B cell (primary cell): ENCODE results near the gene NECAB2. TPM values are rescaled to one million over a fixed set of nuclear protein-coding genes. Genes with fewer than 3 reads are reported as not detected.

Experiments used
- ATAC-seq: fragments of 200-7000 bp; cut with Tn5 transposase; one replicate; pipeline ENCODE4 v1.10.0; 2021; ENCODE audit warnings: low read depth, mild to moderate bottlenecking, moderate number of reproducible peaks, moderate library complexity
- CTCF ChIA-PET: fragments of 350-600 bp; sonication (Branson Sonifier 250); formaldehyde crosslinking; loops from one replicate; lab custom pipeline; 2021; ENCODE audit warnings: antibody characterized with exemption, inconsistent platforms; lab: Charles Lee
- POLR2A ChIA-PET: fragments of 350-600 bp; sonication (Branson Sonifier 250); formaldehyde crosslinking; loops from one replicate; lab custom pipeline; 2021; ENCODE audit warnings: antibody characterized with exemption; lab: Charles Lee
- DNase-seq: peaks from one replicate; pipeline ENCODE4 v3.0.0; 2013
- H2AFZ ChIP-seq: 2 replicates; pipeline ENCODE4 v1.6.1; 2012; ENCODE audit warnings: mild to moderate bottlenecking, low read depth, low read length; ENCODE audit not compliant: insufficient read depth, poor library complexity, severe bottlenecking
- H3K27ac ChIP-seq, 2 donors: 1 replicate in 1 of 2; 2 replicates in 1 of 2; pipeline ENCODE4 v1.5.1; 2012 to 2013; ENCODE audit warnings: low read length in 2 of 2, mild to moderate bottlenecking in 2 of 2, moderate library complexity in 1 of 2
- H3K27me3 ChIP-seq, 4 experiments: fragments of 200-600 bp in 1 of 4; sonication (generic) in 1 of 4; replicated peaks in 1 of 4; 1 replicate in 2 of 4; 2 replicates in 2 of 4; pipeline versions ENCODE4 v1.6.1 to v1.7.0; 2013 to 2016; ENCODE audit warnings: low read length in 3 of 4, mild to moderate bottlenecking in 2 of 4, mixed read lengths in 1 of 4, moderate library complexity in 1 of 4; ENCODE audit not compliant: insufficient read depth in 4 of 4, control insufficient read depth in 3 of 4; ENCODE audit errors: control extremely low read depth in 1 of 4
- H3K36me3 ChIP-seq, 2 experiments: replicated peaks in 1 of 2; 1 replicate in 1 of 2; 2 replicates in 1 of 2; pipeline versions ENCODE4 v1.6.1 to v1.7.1; 2013; ENCODE audit warnings: low read length in 1 of 2; ENCODE audit not compliant: insufficient read depth in 2 of 2, control insufficient read depth in 1 of 2; ENCODE audit errors: control extremely low read depth in 1 of 2, extremely low read depth in 1 of 2
- H3K4me1 ChIP-seq, 2 donors: fragments of 200-600 bp in 1 of 2; sonication (generic) in 1 of 2; 1 replicate in 1 of 2; 2 replicates in 1 of 2; pipeline versions ENCODE4 v1.5.1 to v1.6.1; 2013 to 2017; ENCODE audit warnings: low read length in 2 of 2; ENCODE audit not compliant: control insufficient read depth in 2 of 2, insufficient read depth in 2 of 2
- H3K4me2 ChIP-seq: replicated peaks from 2 replicates; pipeline ENCODE3; 2012; ENCODE audit warnings: mild to moderate bottlenecking, low read depth, low read length; ENCODE audit not compliant: poor library complexity, severe bottlenecking
- H3K4me3 ChIP-seq, 5 experiments: fragments of 200-600 bp in 1 of 5; sonication (generic) in 1 of 5; 1 replicate in 3 of 5; 2 replicates in 2 of 5; pipeline versions ENCODE4 v1.5.1 to v1.7.0; 2011 to 2016; ENCODE audit warnings: low read length in 4 of 5, mild to moderate bottlenecking in 4 of 5, low read depth in 2 of 5, control low read depth in 1 of 5, moderate library complexity in 1 of 5; ENCODE audit not compliant: insufficient read depth in 1 of 5; ENCODE audit errors: control extremely low read depth in 1 of 5, extremely low read depth in 1 of 5
- H3K79me2 ChIP-seq: fragments of 200-600 bp; sonication (generic); one replicate; pipeline ENCODE4 v1.6.0; 2016; ENCODE audit warnings: low read length; ENCODE audit not compliant: control insufficient read depth, insufficient read depth
- H3K9ac ChIP-seq: fragments of 200-600 bp; sonication (generic); 2 replicates; pipeline ENCODE4 v1.6.1; 2017; ENCODE audit warnings: mild to moderate bottlenecking, low read length, moderate library complexity
- H3K9me3 ChIP-seq, 3 donors: one replicate each; pipeline versions ENCODE4 v1.6.1 to v1.7.1; 2013; ENCODE audit warnings: low read length in 2 of 3; ENCODE audit not compliant: control insufficient read depth in 2 of 3, insufficient read depth in 1 of 3; ENCODE audit errors: control extremely low read depth in 1 of 3
- H4K20me1 ChIP-seq: 2 replicates; pipeline ENCODE4 v1.6.0; 2012; ENCODE audit warnings: mild to moderate bottlenecking, low read length; ENCODE audit not compliant: insufficient read depth, control insufficient read depth, poor library complexity, severe bottlenecking
- H3K27ac Mint-ChIP-seq: one replicate; pipeline ENCODE4 v1.8.0; 2021; ENCODE audit warnings: mixed read lengths
- H3K27me3 Mint-ChIP-seq: one replicate; pipeline ENCODE4 v1.8.0; 2021; ENCODE audit warnings: mixed read lengths
- H3K4me1 Mint-ChIP-seq: one replicate; pipeline ENCODE4 v1.8.0; 2021; ENCODE audit warnings: mixed read lengths
- H3K4me3 Mint-ChIP-seq: one replicate; pipeline ENCODE4 v1.8.0; 2021; ENCODE audit warnings: mixed read lengths
- H3K9me3 Mint-ChIP-seq: one replicate; pipeline ENCODE4 v1.8.0; 2022; ENCODE audit warnings: mixed read lengths; ENCODE audit not compliant: insufficient read depth
- CTCF ChIP-seq: fragments of 200-600 bp; IDR thresholded peaks from one replicate; pipeline ENCODE4 v1.8.0; 2022; ENCODE audit warnings: antibody characterized with exemption, mild to moderate bottlenecking
- EZH2 ChIP-seq: IDR thresholded peaks from 2 replicates; pipeline ENCODE4 v1.6.1; 2012; ENCODE audit warnings: borderline replicate concordance, low read depth, mild to moderate bottlenecking, moderate library complexity, low read length; ENCODE audit not compliant: insufficient read depth, poor library complexity, severe bottlenecking
- WGBS: methylation state at CpG from one replicate; pipeline ENCODE4 v1.1.5; 2013; ENCODE audit warnings: missing lambda C conversion rate; ENCODE audit not compliant: insufficient coverage; 5-methylcytosine and 5-hydroxymethylcytosine counted together
- intact Hi-C: fragments of 100-400 bp; cut with micrococcal nuclease; formaldehyde crosslinking; loops from one replicate; pipeline ENCODE4 v1.10.0; 2022
- polyA plus RNA-seq: library from polyadenylated mRNA; depleted of rRNA; stranded (reverse); fragments of >200 nt; gene quantifications from 2 replicates; pipeline ENCODE4 v1.2.3, GENCODE V29; 2012
- total RNA-seq, 2 donors: library from RNA; stranded (reverse); fragments of 120-200 nt in 1 of 2; gene quantifications; 1 replicate in 1 of 2; 2 replicates in 1 of 2; pipeline versions ENCODE4 v1.2.3 to v1.2.4, GENCODE V29; 2013 to 2022

Gene NECAB2
- total and polyA plus RNA-seq, 2 donors (not counting 1 experiment from before 2014, with no cell fraction given): not detected

- Mint-ChIP-seq H3K4me3 (no peak overlapping the region), H3K27me3 (peaks cover 14% of the 10 kb centered on the region), H3K9me3 (no peaks in the 10 kb centered on the region), H3K4me1 (no peaks in the 10 kb centered on the region), H3K27ac (no peak overlapping the region)
- no peak overlapping the region for H3K4me3 ChIP-seq
- no peaks in the 10 kb centered on the region for H3K4me1 ChIP-seq
- WGBS: 95% methylated on average over 4 of the region's 6 CpGs
- H3K9ac ChIP-seq: no peak overlapping the region
- ATAC-seq (no peak), DNase-seq (no peak)
- H2AFZ ChIP-seq: no peak overlapping the region
- H3K27ac ChIP-seq: no peak overlapping the region
- H3K36me3 ChIP-seq: peaks cover 4 to 26% of the 10 kb centered on the region in 2 experiments
- no peak overlapping the region for H3K4me2 ChIP-seq
- H3K9me3 ChIP-seq: peaks cover 0 to 2% (median 0%) of the 10 kb centered on the region in 3 donors
- POLR2A ChIA-PET: no interaction called here
- CTCF ChIA-PET: no interaction called here
- intact Hi-C loops: no loop called here
- H3K27me3 ChIP-seq: peaks cover 0 to 16% (median 3%) of the 10 kb centered on the region in 4 experiments
- no peaks in the 10 kb centered on the region for H3K79me2 ChIP-seq
- H4K20me1 ChIP-seq: no peaks in the 10 kb centered on the region
- no peak for TF ChIP-seq CTCF
- no peak for TF ChIP-seq EZH2
These were observed 79.6 kb downstream of the NECAB2 start for GRCh38 chr16:84047626-84048025.

GRCh38 chr16:84048270-84048669 is 80.2 kb downstream of the NECAB2 start:
- Histone ChIP-seq H3K36me3 (peaks cover 4 to 32% of the 10 kb centered on the region in 2 experiments), H3K27ac (no peak overlapping the region), H3K9me3 (peaks cover 0 to 2% (median 0%) of the 10 kb centered on the region in 3 donors), H3K27me3 (peaks cover 0 to 12% (median 3%) of the 10 kb centered on the region in 4 experiments), H3K4me1 (no peaks in the 10 kb centered on the region), H2AFZ (no peak overlapping the region), H3K4me3 (no peak overlapping the region), H4K20me1 (no peaks in the 10 kb centered on the region), H3K79me2 (no peaks in the 10 kb centered on the region), H3K4me2 (no peak overlapping the region), H3K9ac (no peak overlapping the region)
- WGBS: 86% methylated on average over 4 of the region's 7 CpGs
- Mint-ChIP-seq H3K9me3 (no peaks in the 10 kb centered on the region), H3K27ac (no peak overlapping the region), H3K4me3 (no peak overlapping the region), H3K27me3 (peaks cover 13% of the 10 kb centered on the region), H3K4me1 (no peaks in the 10 kb centered on the region)
- intact Hi-C loops: no loop called here
- DNase-seq (no peak), ATAC-seq (no peak)
- TF ChIP-seq EZH2 (no peak), CTCF (no peak)
- POLR2A ChIA-PET: no interaction called here
- CTCF ChIA-PET: no interaction called here
